GM12878 (cell line): ENCODE data around the gene MXRA7. TPM values are rescaled to one million over a fixed set of nuclear protein-coding genes. Genes with fewer than 3 reads are reported as not detected.
"Not testable (repeated sequence)": the region's sequence is repeated elsewhere in the genome, so short reads cannot be mapped to it uniquely, and the experiment has no call there.

Experiments used
- ATAC-seq: fragments of 200-7000 bp; cut with Tn5 transposase; 3 replicates; pipeline ENCODE4 v1.9.1; 2020; ENCODE audit warnings: mild to moderate bottlenecking, moderate library complexity
- BruUV-seq: library from RNA; stranded (reverse); fragments of 400-500 nt; replicated peaks from 2 replicates; lab custom pipeline; 2021; lab: Mats Ljungman, UMichigan
- CTCF ChIA-PET: fragments of 300-600 bp; sonication (Branson Sonifier 250); formaldehyde crosslinking; extraction: SDS; loops from one replicate; lab custom pipeline; 2021; ENCODE audit warnings: inconsistent platforms; lab: Yijun Ruan, JAX
- POLR2A ChIA-PET: fragments of 350-600 bp; formaldehyde crosslinking; extraction: SDS; loops from one replicate; lab custom pipeline; 2021; ENCODE audit warnings: inconsistent platforms; lab: Charles Lee
- RAD21 ChIA-PET: fragments of 300-600 bp; sonication (Branson Sonifier 250); formaldehyde crosslinking; loops from one replicate; lab custom pipeline; 2023; ENCODE audit warnings: antibody characterized with exemption; ENCODE audit not compliant: unreplicated experiment; lab: Charles Lee
- SMC1A ChIA-PET: fragments of 300-600 bp; sonication (Branson Sonifier 250); formaldehyde crosslinking; loops from one replicate; lab custom pipeline; 2023; ENCODE audit not compliant: unreplicated experiment, uncharacterized antibody; lab: Charles Lee
- DNase-seq: peaks from one replicate; pipeline ENCODE4 v3.0.0-alpha.2; 2011; ENCODE audit warnings: low read depth, low spot score
- FAIRE-seq: peaks from 3 replicates; lab custom pipeline; 2011; peaks lifted over from hg19 to GRCh38; lab: Jason Lieb, UNC
- H2AFZ ChIP-seq: 2 replicates; pipeline ENCODE4 v1.6.0; 2011; ENCODE audit warnings: low read depth, low read length, control low read depth; ENCODE audit not compliant: control insufficient read depth
- H3K27ac ChIP-seq: 2 replicates; pipeline ENCODE4 v1.5.1; 2011; ENCODE audit warnings: control low read depth; ENCODE audit not compliant: control insufficient read depth, insufficient read depth
- H3K27me3 ChIP-seq, 2 experiments: replicated peaks in 1 of 2; 2 replicates each; pipeline versions ENCODE4 v1.6.0 to v1.6.1; 2011; ENCODE audit warnings: low read length in 1 of 2; ENCODE audit not compliant: control insufficient read depth in 2 of 2, insufficient read depth in 2 of 2
- H3K36me3 ChIP-seq, 2 experiments: 2 replicates each; pipeline ENCODE4 v1.5.1; 2011; ENCODE audit warnings: low read length in 1 of 2; ENCODE audit not compliant: control insufficient read depth in 2 of 2, insufficient read depth in 2 of 2
- H3K4me1 ChIP-seq: 2 replicates; pipeline ENCODE4 v1.6.1; 2011; ENCODE audit warnings: mild to moderate bottlenecking, low read length, moderate library complexity, mixed read lengths; ENCODE audit not compliant: control insufficient read depth, insufficient read depth
- H3K4me2 ChIP-seq: 2 replicates; pipeline ENCODE4 v1.6.0; 2011; ENCODE audit warnings: control low read depth; ENCODE audit not compliant: control insufficient read depth, insufficient read depth
- H3K4me3 ChIP-seq: fragments of 200-600 bp; sonication (generic); 2 replicates; pipeline ENCODE4 v1.5.1; 2016
- H3K79me2 ChIP-seq: 2 replicates; pipeline ENCODE4 v1.6.0; 2011; ENCODE audit warnings: low read length; ENCODE audit not compliant: control insufficient read depth, insufficient read depth
- H3K9ac ChIP-seq: 2 replicates; pipeline ENCODE4 v1.8.0; 2011; ENCODE audit warnings: low read length, control low read depth, mixed read lengths; ENCODE audit not compliant: control insufficient read depth, insufficient read depth
- H3K9me3 ChIP-seq: replicated peaks from 3 replicates; pipeline ENCODE4 v1.5.1; 2011; ENCODE audit warnings: mild to moderate bottlenecking, low read length; ENCODE audit not compliant: control insufficient read depth, insufficient read depth
- H4K20me1 ChIP-seq: 2 replicates; pipeline ENCODE4 v1.6.0; 2011; ENCODE audit not compliant: control insufficient read depth, insufficient read depth
- JUND ChIP-seq: IDR thresholded peaks from 2 replicates; pipeline ENCODE4 v1.6.1; 2012; ENCODE audit warnings: low read depth, mild to moderate bottlenecking, low read length, improper control_type of control experiment, moderate library complexity
- SP1 ChIP-seq: IDR thresholded peaks from one replicate; pipeline ENCODE4 v1.6.1; 2011; ENCODE audit warnings: low read depth, low read length
- TCF12 ChIP-seq: IDR thresholded peaks from 2 replicates; pipeline ENCODE4 v1.6.1; 2011; ENCODE audit warnings: low read depth, mild to moderate bottlenecking, low read length
- ZBED1 ChIP-seq: IDR thresholded peaks from 2 replicates; pipeline ENCODE4 v1.6.1; 2016; ENCODE audit warnings: borderline replicate concordance
- WGBS: methylation state at CpG from one replicate; pipeline ENCODE4 v1.1.6; 2016; ENCODE audit warnings: low lambda C conversion rate; ENCODE audit not compliant: insufficient replicate concordance, insufficient coverage; ENCODE audit errors: missing lambda C conversion rate; 5-methylcytosine and 5-hydroxymethylcytosine counted together
- in situ Hi-C: fragments of 300-500 bp; cut with MboI; formaldehyde crosslinking; loops from 9 replicates; pipeline ENCODE4 v1.14.3; 2018; ENCODE audit warnings: mixed read lengths
- intact Hi-C: fragments of 100-400 bp; cut with micrococcal nuclease; formaldehyde crosslinking; loops from one replicate; pipeline ENCODE4 v1.14.2; 2022; ENCODE audit not compliant: unreplicated experiment
- polyA plus RNA-seq, 11 experiments: library from polyadenylated mRNA; depleted of rRNA in 4 of 11; unstranded in 6 of 11; stranded (reverse) in 5 of 11; fragments of >200 nt; fragmentation: Nextera tagmentation in 4 of 11; fragmentation: Illumina TruSeq in 1 of 11; extraction: Ambion mirVana in 4 of 11; extraction: Trizol in 1 of 11; gene quantifications; 1 replicate in 1 of 11; 2 replicates in 10 of 11; pipeline versions ENCODE4 v1.2.1 to v1.2.3, GENCODE V29; 2011 to 2016; ENCODE audit warnings: inconsistent platforms in 2 of 11, missing spikeins in 2 of 11, low read depth in 1 of 11
- total RNA-seq, 4 experiments: library from RNA; depleted of rRNA in 3 of 4; stranded (reverse); fragments of >200 nt in 3 of 4; fragmentation: Illumina TruSeq in 1 of 4; extraction: Trizol in 1 of 4; gene quantifications; 2 replicates each; pipeline versions ENCODE4 v1.2.1 to v1.2.3, GENCODE V29; 2013 to 2021

Gene MXRA7
- total and polyA plus RNA-seq, 10 of the 15 experiments (the other 5 are each of a cell fraction or from before 2014, with no cell fraction given): 0.03 to 2.0 (median 0.33) TPM

GRCh38 chr17:76713765-76714164 lies 3.0 kb upstream of the MXRA7 start (continued):
- no peak for TF ChIP-seq SP1
- no peak for TF ChIP-seq ZBED1
- no peak for TF ChIP-seq TCF12
- TF ChIP-seq JUND: no peak

DNA sequence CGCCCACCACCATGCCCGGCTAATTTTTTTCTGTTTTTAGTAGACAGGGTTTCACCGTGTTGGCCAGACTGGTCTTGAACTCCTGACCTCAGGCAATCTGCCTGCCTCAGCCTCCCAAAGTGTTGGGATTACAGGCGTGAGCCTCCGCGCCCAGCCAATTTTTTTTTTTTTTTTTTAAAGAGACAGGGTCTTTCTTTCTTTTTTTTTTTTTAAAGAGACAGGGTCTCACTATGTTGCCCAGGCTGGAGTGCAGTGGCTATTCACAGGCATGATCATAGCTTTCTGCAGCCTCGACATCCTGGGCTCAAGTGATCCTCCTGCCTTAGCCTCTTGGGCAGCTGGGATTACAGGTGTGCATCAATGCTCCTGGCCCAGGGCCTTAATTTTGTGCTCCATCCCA lies 1.6 kb upstream of the MXRA7 start:
- H2AFZ ChIP-seq, H3K27me3 ChIP-seq, H4K20me1 ChIP-seq, H3K9ac ChIP-seq, RAD21 ChIA-PET, H3K4me3 ChIP-seq, H3K4me2 ChIP-seq, BruUV-seq, DNase-seq, H3K9me3 ChIP-seq, ATAC-seq, H3K79me2 ChIP-seq, H3K27ac ChIP-seq, H3K4me1 ChIP-seq, in situ Hi-C loops, FAIRE-seq: not testable (repeated sequence)
- CTCF ChIA-PET: interaction anchor here (0.6 to 6.5 kb wide), 4 partner anchors 9 to 166 kb away, joined by 3 to 65 read pairs (median 10); partner anchors contain the start of genes JMJD6 and METTL23
- SMC1A ChIA-PET: interaction anchor here (0.9 kb wide), 1 partner anchor 9 kb away, joined by 3 read pairs; no protein-coding TSS in a partner anchor
- POLR2A ChIA-PET: interaction anchor here (0.5 to 0.6 kb wide), 2 partner anchors 15 to 53 kb away, joined by 3 to 8 read pairs; partner anchors contain the start of gene METTL23
- H3K36me3 ChIP-seq: peaks cover 5 to 24% of the 10 kb centered on the region in 2 experiments
- 76% methylated on average over 7 of the region's 7 CpGs for WGBS
- intact Hi-C loops: loop anchor here (10.0 kb wide), 1 partner anchor 88 kb away; no protein-coding TSS in a partner anchor
